GM12878 (cell line): ENCODE results near the gene TGFB1. TPM values are rescaled to one million over a fixed set of nuclear protein-coding genes. Genes with fewer than 3 reads are reported as not detected.
A peak's percentile ranks its signal among the peaks of the same experiment; 100 is the strongest.

Experiments used
- ATAC-seq: fragments of 200-7000 bp; cut with Tn5 transposase; 3 replicates; pipeline ENCODE4 v1.9.1; 2020; ENCODE audit warnings: mild to moderate bottlenecking, moderate library complexity
- BruUV-seq: library from RNA; stranded (reverse); fragments of 400-500 nt; replicated peaks from 2 replicates; lab custom pipeline; 2021; lab: Mats Ljungman, UMichigan
- CTCF ChIA-PET: fragments of 300-600 bp; sonication (Branson Sonifier 250); formaldehyde crosslinking; extraction: SDS; loops from one replicate; lab custom pipeline; 2021; ENCODE audit warnings: inconsistent platforms; lab: Yijun Ruan, JAX
- POLR2A ChIA-PET: fragments of 350-600 bp; formaldehyde crosslinking; extraction: SDS; loops from one replicate; lab custom pipeline; 2021; ENCODE audit warnings: inconsistent platforms; lab: Charles Lee
- RAD21 ChIA-PET: fragments of 300-600 bp; sonication (Branson Sonifier 250); formaldehyde crosslinking; loops from one replicate; lab custom pipeline; 2023; ENCODE audit warnings: antibody characterized with exemption; ENCODE audit not compliant: unreplicated experiment; lab: Charles Lee
- SMC1A ChIA-PET: fragments of 300-600 bp; sonication (Branson Sonifier 250); formaldehyde crosslinking; loops from one replicate; lab custom pipeline; 2023; ENCODE audit not compliant: unreplicated experiment, uncharacterized antibody; lab: Charles Lee
- DNase-seq: peaks from one replicate; pipeline ENCODE4 v3.0.0-alpha.2; 2011; ENCODE audit warnings: low read depth, low spot score
- FAIRE-seq: peaks from 3 replicates; lab custom pipeline; 2011; peaks lifted over from hg19 to GRCh38; lab: Jason Lieb, UNC
- H2AFZ ChIP-seq: 2 replicates; pipeline ENCODE4 v1.6.0; 2011; ENCODE audit warnings: low read depth, low read length, control low read depth; ENCODE audit not compliant: control insufficient read depth
- H3K27ac ChIP-seq: 2 replicates; pipeline ENCODE4 v1.5.1; 2011; ENCODE audit warnings: control low read depth; ENCODE audit not compliant: control insufficient read depth, insufficient read depth
- H3K27me3 ChIP-seq, 2 experiments: replicated peaks in 1 of 2; 2 replicates each; pipeline versions ENCODE4 v1.6.0 to v1.6.1; 2011; ENCODE audit warnings: low read length in 1 of 2; ENCODE audit not compliant: control insufficient read depth in 2 of 2, insufficient read depth in 2 of 2
- H3K36me3 ChIP-seq, 2 experiments: 2 replicates each; pipeline ENCODE4 v1.5.1; 2011; ENCODE audit warnings: low read length in 1 of 2; ENCODE audit not compliant: control insufficient read depth in 2 of 2, insufficient read depth in 2 of 2
- H3K4me1 ChIP-seq: 2 replicates; pipeline ENCODE4 v1.6.1; 2011; ENCODE audit warnings: mild to moderate bottlenecking, low read length, moderate library complexity, mixed read lengths; ENCODE audit not compliant: control insufficient read depth, insufficient read depth
- H3K4me2 ChIP-seq: 2 replicates; pipeline ENCODE4 v1.6.0; 2011; ENCODE audit warnings: control low read depth; ENCODE audit not compliant: control insufficient read depth, insufficient read depth
- H3K4me3 ChIP-seq: fragments of 200-600 bp; sonication (generic); 2 replicates; pipeline ENCODE4 v1.5.1; 2016
- H3K79me2 ChIP-seq: 2 replicates; pipeline ENCODE4 v1.6.0; 2011; ENCODE audit warnings: low read length; ENCODE audit not compliant: control insufficient read depth, insufficient read depth
- H3K9ac ChIP-seq: 2 replicates; pipeline ENCODE4 v1.8.0; 2011; ENCODE audit warnings: low read length, control low read depth, mixed read lengths; ENCODE audit not compliant: control insufficient read depth, insufficient read depth
- H3K9me3 ChIP-seq: replicated peaks from 3 replicates; pipeline ENCODE4 v1.5.1; 2011; ENCODE audit warnings: mild to moderate bottlenecking, low read length; ENCODE audit not compliant: control insufficient read depth, insufficient read depth
- H4K20me1 ChIP-seq: 2 replicates; pipeline ENCODE4 v1.6.0; 2011; ENCODE audit not compliant: control insufficient read depth, insufficient read depth
- CBX3 ChIP-seq: fragments of 200-600 bp; sonication (generic); IDR thresholded peaks from 2 replicates; pipeline ENCODE4 v1.6.1; 2016; ENCODE audit warnings: low read depth, borderline replicate concordance
- ESRRA ChIP-seq: IDR thresholded peaks from 2 replicates; pipeline ENCODE4 v1.6.1; 2012; ENCODE audit warnings: mild to moderate bottlenecking, low read length, improper control_type of control experiment
- HCFC1 ChIP-seq: fragments of 150-350 bp; IDR thresholded peaks from 2 replicates; pipeline ENCODE4 v1.6.1; 2014; ENCODE audit warnings: low read length
- HDAC6 ChIP-seq: fragments of 200-600 bp; sonication (generic); IDR thresholded peaks from one replicate; pipeline ENCODE4 v1.8.0; 2017; ENCODE audit warnings: antibody characterized with exemption; ENCODE audit not compliant: unreplicated experiment
- IKZF1 ChIP-seq: fragments of 450-650 bp; conservative IDR thresholded peaks from 2 replicates; pipeline ENCODE4 v1.6.1; 2017; ENCODE audit warnings: antibody characterized with exemption, mild to moderate bottlenecking
- IKZF2 ChIP-seq, 2 experiments: fragments of 450-650 bp; IDR thresholded peaks; 2 replicates each; pipeline ENCODE4 v1.6.1; 2017; ENCODE audit warnings: mild to moderate bottlenecking in 2 of 2, moderate library complexity in 2 of 2
- LARP7 ChIP-seq: fragments of 450-650 bp; IDR thresholded peaks from 2 replicates; pipeline ENCODE4 v1.6.1; 2017; ENCODE audit warnings: mild to moderate bottlenecking
- MTA3 ChIP-seq: IDR thresholded peaks from 2 replicates; pipeline ENCODE4 v1.6.1; 2012; ENCODE audit warnings: low read length, inconsistent platforms, borderline replicate concordance
- MYB ChIP-seq: fragments of 150-350 bp; IDR thresholded peaks from 2 replicates; pipeline ENCODE4 v1.6.1; 2014; ENCODE audit warnings: mild to moderate bottlenecking, low read depth, low read length, borderline replicate concordance
- NFXL1 ChIP-seq: fragments of 450-650 bp; IDR thresholded peaks from 2 replicates; pipeline ENCODE4 v1.6.1; 2017; ENCODE audit warnings: antibody characterized with exemption, mild to moderate bottlenecking, borderline replicate concordance
- NRF1 ChIP-seq: conservative IDR thresholded peaks from 2 replicates; pipeline ENCODE4 v1.6.1; 2011; ENCODE audit warnings: mild to moderate bottlenecking, low read depth, low read length, improper control_type of control experiment
- RBBP5 ChIP-seq: fragments of 200-600 bp; sonication (generic); conservative IDR thresholded peaks from 2 replicates; pipeline ENCODE4 v1.6.1; 2016
- TCF12 ChIP-seq: IDR thresholded peaks from 2 replicates; pipeline ENCODE4 v1.6.1; 2011; ENCODE audit warnings: low read depth, mild to moderate bottlenecking, low read length
- WGBS: methylation state at CpG from one replicate; pipeline ENCODE4 v1.1.6; 2016; ENCODE audit warnings: low lambda C conversion rate; ENCODE audit not compliant: insufficient replicate concordance, insufficient coverage; ENCODE audit errors: missing lambda C conversion rate; 5-methylcytosine and 5-hydroxymethylcytosine counted together
- in situ Hi-C: fragments of 300-500 bp; cut with MboI; formaldehyde crosslinking; loops from 9 replicates; pipeline ENCODE4 v1.14.3; 2018; ENCODE audit warnings: mixed read lengths
- intact Hi-C: fragments of 100-400 bp; cut with micrococcal nuclease; formaldehyde crosslinking; loops from one replicate; pipeline ENCODE4 v1.14.2; 2022; ENCODE audit not compliant: unreplicated experiment
- polyA plus RNA-seq, 11 experiments: library from polyadenylated mRNA; depleted of rRNA in 4 of 11; unstranded in 6 of 11; stranded (reverse) in 5 of 11; fragments of >200 nt; fragmentation: Nextera tagmentation in 4 of 11; fragmentation: Illumina TruSeq in 1 of 11; extraction: Ambion mirVana in 4 of 11; extraction: Trizol in 1 of 11; gene quantifications; 1 replicate in 1 of 11; 2 replicates in 10 of 11; pipeline versions ENCODE4 v1.2.1 to v1.2.3, GENCODE V29; 2011 to 2016; ENCODE audit warnings: inconsistent platforms in 2 of 11, missing spikeins in 2 of 11, low read depth in 1 of 11
- total RNA-seq, 4 experiments: library from RNA; depleted of rRNA in 3 of 4; stranded (reverse); fragments of >200 nt in 3 of 4; fragmentation: Illumina TruSeq in 1 of 4; extraction: Trizol in 1 of 4; gene quantifications; 2 replicates each; pipeline versions ENCODE4 v1.2.1 to v1.2.3, GENCODE V29; 2013 to 2021
- TF ChIP-seq, protein P1 (sequence below): fragments of 450-650 bp; IDR thresholded peaks from 2 replicates; pipeline ENCODE4 v1.6.1; 2016; ENCODE audit warnings: mild to moderate bottlenecking, moderate library complexity, borderline replicate concordance
- TF ChIP-seq, protein P2 (sequence below): fragments of 450-650 bp; IDR thresholded peaks from 2 replicates; pipeline ENCODE4 v1.6.1; 2016; ENCODE audit warnings: mild to moderate bottlenecking
- TF ChIP-seq, protein P3 (sequence below): fragments of 450-650 bp; formaldehyde crosslinking; IDR thresholded peaks from 2 replicates; pipeline ENCODE4 v1.4.0; 2020; ENCODE audit warnings: mild to moderate bottlenecking, moderate library complexity

The TGFB1 gene
- total and polyA plus RNA-seq, 10 of the 15 experiments (the other 5 are each of a cell fraction or from before 2014, with no cell fraction given): 0.23 to 120 (median 10.9) TPM

DNA sequence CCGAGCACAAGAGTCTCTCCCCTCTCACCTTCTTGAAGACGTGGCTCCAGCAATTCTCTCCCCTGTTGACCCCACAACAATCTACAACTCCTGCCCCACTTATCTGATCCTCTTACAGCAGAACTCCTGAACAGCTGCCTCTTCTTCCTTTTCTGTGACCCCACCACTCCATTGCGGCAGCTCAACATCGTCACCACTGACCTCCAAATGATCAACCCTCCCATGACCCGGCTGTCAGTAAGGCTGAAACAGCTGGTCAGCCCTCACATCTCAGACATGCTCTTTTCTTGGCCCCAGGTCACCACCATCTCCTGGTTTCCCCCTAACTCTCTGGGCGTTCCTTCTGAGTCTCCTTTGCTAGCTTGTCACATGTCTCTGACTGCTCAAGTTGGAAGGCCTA is 41.6 kb upstream of the TGFB1 start:
- in situ Hi-C loops: no loop called here
- Histone ChIP-seq H3K9me3 (no peaks in the 10 kb centered on the region), H3K4me1 (peaks cover 21% of the 10 kb centered on the region), H3K4me2 (peak overlapping the region; percentile 89), H2AFZ (peak overlapping the region; percentile 23; the same call in 1 of the 2 replicates), H3K79me2 (peaks cover 59% of the 10 kb centered on the region), H4K20me1 (no peaks in the 10 kb centered on the region), H3K36me3 (peaks cover 10 to 14% of the 10 kb centered on the region in 2 experiments; a peak in 3 of 4 replicates), H3K27ac (peak overlapping the region; percentile 82), H3K4me3 (peak overlapping the region; percentile 80), H3K27me3 (no peaks in the 10 kb centered on the region), H3K9ac (peak overlapping the region; percentile 69)
- ATAC-seq (peak; percentile 38), DNase-seq (no peak), FAIRE-seq (no peak)
- ChIA-PET RAD21 (interaction anchor here (0.8 to 0.9 kb wide), 2 partner anchors 28 to 30 kb away, joined by 3 to 4 read pairs; no protein-coding TSS in a partner anchor), POLR2A (interaction anchor here (1.5 kb wide), 1 partner anchor 43 kb away, joined by 9 read pairs; the partner anchor contains the start of gene TGFB1), CTCF (interaction anchor here (1.0 to 1.6 kb wide), 4 partner anchors 26 to 73 kb away, joined by 3 to 7 read pairs (median 4); partner anchors contain the start of gene B9D2), SMC1A (interaction anchor here (0.8 to 1.6 kb wide), 2 partner anchors 44 to 54 kb away, joined by 3 read pairs; no protein-coding TSS in a partner anchor)
- WGBS: 42% methylated on average over 6 of the region's 6 CpGs
- intact Hi-C loops: loop anchor here (5.0 kb wide), 1 partner anchor 133 kb away; the partner anchor contains the start of gene HNRNPUL1
- no TSS peak for BruUV-seq
- TF ChIP-seq, protein P1, sequence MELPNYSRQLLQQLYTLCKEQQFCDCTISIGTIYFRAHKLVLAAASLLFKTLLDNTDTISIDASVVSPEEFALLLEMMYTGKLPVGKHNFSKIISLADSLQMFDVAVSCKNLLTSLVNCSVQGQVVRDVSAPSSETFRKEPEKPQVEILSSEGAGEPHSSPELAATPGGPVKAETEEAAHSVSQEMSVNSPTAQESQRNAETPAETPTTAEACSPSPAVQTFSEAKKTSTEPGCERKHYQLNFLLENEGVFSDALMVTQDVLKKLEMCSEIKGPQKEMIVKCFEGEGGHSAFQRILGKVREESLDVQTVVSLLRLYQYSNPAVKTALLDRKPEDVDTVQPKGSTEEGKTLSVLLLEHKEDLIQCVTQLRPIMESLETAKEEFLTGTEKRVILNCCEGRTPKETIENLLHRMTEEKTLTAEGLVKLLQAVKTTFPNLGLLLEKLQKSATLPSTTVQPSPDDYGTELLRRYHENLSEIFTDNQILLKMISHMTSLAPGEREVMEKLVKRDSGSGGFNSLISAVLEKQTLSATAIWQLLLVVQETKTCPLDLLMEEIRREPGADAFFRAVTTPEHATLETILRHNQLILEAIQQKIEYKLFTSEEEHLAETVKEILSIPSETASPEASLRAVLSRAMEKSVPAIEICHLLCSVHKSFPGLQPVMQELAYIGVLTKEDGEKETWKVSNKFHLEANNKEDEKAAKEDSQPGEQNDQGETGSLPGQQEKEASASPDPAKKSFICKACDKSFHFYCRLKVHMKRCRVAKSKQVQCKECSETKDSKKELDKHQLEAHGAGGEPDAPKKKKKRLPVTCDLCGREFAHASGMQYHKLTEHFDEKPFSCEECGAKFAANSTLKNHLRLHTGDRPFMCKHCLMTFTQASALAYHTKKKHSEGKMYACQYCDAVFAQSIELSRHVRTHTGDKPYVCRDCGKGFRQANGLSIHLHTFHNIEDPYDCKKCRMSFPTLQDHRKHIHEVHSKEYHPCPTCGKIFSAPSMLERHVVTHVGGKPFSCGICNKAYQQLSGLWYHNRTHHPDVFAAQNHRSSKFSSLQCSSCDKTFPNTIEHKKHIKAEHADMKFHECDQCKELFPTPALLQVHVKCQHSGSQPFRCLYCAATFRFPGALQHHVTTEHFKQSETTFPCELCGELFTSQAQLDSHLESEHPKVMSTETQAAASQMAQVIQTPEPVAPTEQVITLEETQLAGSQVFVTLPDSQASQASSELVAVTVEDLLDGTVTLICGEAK: no peak
- no peak for TF ChIP-seq NFXL1
- TF ChIP-seq TCF12: peak; percentile 40; the same call in 1 of the 2 replicates
- no peak for TF ChIP-seq NRF1
- no peak for TF ChIP-seq HCFC1
- no peak for TF ChIP-seq IKZF2 (IDR thresholded peaks at IDR 0.05)
- 0 out of 2 replicates have a peak, but pooled peaks have one; percentile 7 for TF ChIP-seq IKZF1
- TF ChIP-seq LARP7: no peak
- TF ChIP-seq RBBP5: no peak
- no peak for TF ChIP-seq MTA3
- no peak for TF ChIP-seq CBX3
- TF ChIP-seq, protein P2, sequence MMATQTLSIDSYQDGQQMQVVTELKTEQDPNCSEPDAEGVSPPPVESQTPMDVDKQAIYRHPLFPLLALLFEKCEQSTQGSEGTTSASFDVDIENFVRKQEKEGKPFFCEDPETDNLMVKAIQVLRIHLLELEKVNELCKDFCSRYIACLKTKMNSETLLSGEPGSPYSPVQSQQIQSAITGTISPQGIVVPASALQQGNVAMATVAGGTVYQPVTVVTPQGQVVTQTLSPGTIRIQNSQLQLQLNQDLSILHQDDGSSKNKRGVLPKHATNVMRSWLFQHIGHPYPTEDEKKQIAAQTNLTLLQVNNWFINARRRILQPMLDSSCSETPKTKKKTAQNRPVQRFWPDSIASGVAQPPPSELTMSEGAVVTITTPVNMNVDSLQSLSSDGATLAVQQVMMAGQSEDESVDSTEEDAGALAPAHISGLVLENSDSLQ: peak; percentile 24; the same call in 1 of the 2 replicates
- no peak for TF ChIP-seq ESRRA
- TF ChIP-seq, protein P3, sequence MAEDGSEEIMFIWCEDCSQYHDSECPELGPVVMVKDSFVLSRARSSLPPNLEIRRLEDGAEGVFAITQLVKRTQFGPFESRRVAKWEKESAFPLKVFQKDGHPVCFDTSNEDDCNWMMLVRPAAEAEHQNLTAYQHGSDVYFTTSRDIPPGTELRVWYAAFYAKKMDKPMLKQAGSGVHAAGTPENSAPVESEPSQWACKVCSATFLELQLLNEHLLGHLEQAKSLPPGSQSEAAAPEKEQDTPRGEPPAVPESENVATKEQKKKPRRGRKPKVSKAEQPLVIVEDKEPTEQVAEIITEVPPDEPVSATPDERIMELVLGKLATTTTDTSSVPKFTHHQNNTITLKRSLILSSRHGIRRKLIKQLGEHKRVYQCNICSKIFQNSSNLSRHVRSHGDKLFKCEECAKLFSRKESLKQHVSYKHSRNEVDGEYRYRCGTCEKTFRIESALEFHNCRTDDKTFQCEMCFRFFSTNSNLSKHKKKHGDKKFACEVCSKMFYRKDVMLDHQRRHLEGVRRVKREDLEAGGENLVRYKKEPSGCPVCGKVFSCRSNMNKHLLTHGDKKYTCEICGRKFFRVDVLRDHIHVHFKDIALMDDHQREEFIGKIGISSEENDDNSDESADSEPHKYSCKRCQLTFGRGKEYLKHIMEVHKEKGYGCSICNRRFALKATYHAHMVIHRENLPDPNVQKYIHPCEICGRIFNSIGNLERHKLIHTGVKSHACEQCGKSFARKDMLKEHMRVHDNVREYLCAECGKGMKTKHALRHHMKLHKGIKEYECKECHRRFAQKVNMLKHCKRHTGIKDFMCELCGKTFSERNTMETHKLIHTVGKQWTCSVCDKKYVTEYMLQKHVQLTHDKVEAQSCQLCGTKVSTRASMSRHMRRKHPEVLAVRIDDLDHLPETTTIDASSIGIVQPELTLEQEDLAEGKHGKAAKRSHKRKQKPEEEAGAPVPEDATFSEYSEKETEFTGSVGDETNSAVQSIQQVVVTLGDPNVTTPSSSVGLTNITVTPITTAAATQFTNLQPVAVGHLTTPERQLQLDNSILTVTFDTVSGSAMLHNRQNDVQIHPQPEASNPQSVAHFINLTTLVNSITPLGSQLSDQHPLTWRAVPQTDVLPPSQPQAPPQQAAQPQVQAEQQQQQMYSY (CRISPR knock-in tag): no peak
- TF ChIP-seq HDAC6: no peak
- no peak for TF ChIP-seq MYB
